GM20000 (cell line): ENCODE data around the gene CACNG3.

Source experiments
- DNase-seq: peaks from one replicate; pipeline ENCODE4 v3.0.0; 2012; ENCODE audit warnings: low spot score
- CTCF ChIP-seq: IDR thresholded peaks from 2 replicates; pipeline ENCODE4 v1.5.1; 2012; ENCODE audit warnings: mild to moderate bottlenecking, control low read depth; ENCODE audit errors: extremely low read depth, missing control alignments

Gene CACNG3

GRCh38 chr16:24279982-24280515 is 23.9 kb downstream of the CACNG3 start:
- no peak for DNase-seq
- TF ChIP-seq CTCF: no peak

- TF ChIP-seq CTCF: no peak
- no peak for DNase-seq
Observed at GRCh38 chr16:24281466-24281865, 25.3 kb downstream of the CACNG3 start.

GRCh38 chr16:24282141-24282540 is 26.0 kb downstream of the CACNG3 start:
- DNase-seq: no peak
- TF ChIP-seq CTCF: no peak

- no peak for DNase-seq
- TF ChIP-seq CTCF: no peak
Observed at GRCh38 chr16:24286741-24287405, 30.7 kb downstream of the CACNG3 start.

- no peak for TF ChIP-seq CTCF
Observed at GRCh38 chr16:24288516-24288915, 32.4 kb downstream of the CACNG3 start.

GRCh38 chr16:24289166-24289700 is 33.1 kb downstream of the CACNG3 start:
- TF ChIP-seq CTCF: no peak
- DNase-seq: no peak

More at GRCh38 chr16:24288516-24288915, 32.4 kb downstream of the CACNG3 start:
- DNase-seq: no peak

GRCh38 chr16:24291932-24292331 is 35.8 kb downstream of the CACNG3 start:
- no peak for DNase-seq
- TF ChIP-seq CTCF: no peak
